Naive thymus-derived CD4-positive, alpha-beta T cell (primary cell): ENCODE measurements around the gene TAF1C. TPM values are rescaled to one million over a fixed set of nuclear protein-coding genes. Genes with fewer than 3 reads are reported as not detected.
"Not testable (repeated sequence)": the region's sequence is repeated elsewhere in the genome, so short reads cannot be mapped to it uniquely, and the experiment has no call there.

ENCODE experiments used
- ATAC-seq: fragments of 150-1000 bp; cut with Tn5 transposase; 2 replicates; pipeline ENCODE4 v1.10.0; 2021; ENCODE audit warnings: mild to moderate bottlenecking, moderate library complexity
- CTCF ChIA-PET: fragments of 350-600 bp; sonication (Branson Sonifier 250); formaldehyde crosslinking; loops from one replicate; lab custom pipeline; 2021; ENCODE audit warnings: antibody characterized with exemption; lab: Charles Lee
- POLR2A ChIA-PET: fragments of 350-600 bp; sonication (Branson Sonifier 250); formaldehyde crosslinking; loops from one replicate; lab custom pipeline; 2021; ENCODE audit warnings: antibody characterized with exemption, inconsistent platforms; lab: Charles Lee
- DNase-seq, 9 donors: peaks; one replicate each; pipeline versions ENCODE4 v3.0.0 to v3.0.0-alpha.2; 2020 to 2022; ENCODE audit warnings: mixed read lengths in 1 of 9
- H3K27ac ChIP-seq: one replicate; pipeline ENCODE4 v1.7.0; 2013; ENCODE audit warnings: mild to moderate bottlenecking, low read depth, low read length, moderate library complexity
- H3K27me3 ChIP-seq, 2 donors: one replicate each; pipeline ENCODE4 v1.7.0; 2013; ENCODE audit warnings: low read length in 2 of 2, mild to moderate bottlenecking in 2 of 2, moderate library complexity in 2 of 2; ENCODE audit not compliant: control insufficient read depth in 2 of 2, insufficient read depth in 2 of 2
- H3K36me3 ChIP-seq, 3 experiments: 1 replicate in 2 of 3; 2 replicates in 1 of 3; pipeline ENCODE4 v1.7.0; 2013; ENCODE audit warnings: low read length in 3 of 3, mild to moderate bottlenecking in 3 of 3, moderate library complexity in 1 of 3; ENCODE audit not compliant: insufficient read depth in 3 of 3, control insufficient read depth in 2 of 3
- H3K4me1 ChIP-seq, 2 donors: one replicate each; pipeline ENCODE4 v1.7.0; 2013; ENCODE audit warnings: low read length in 2 of 2, mild to moderate bottlenecking in 2 of 2, moderate library complexity in 1 of 2; ENCODE audit not compliant: control insufficient read depth in 2 of 2, insufficient read depth in 2 of 2
- H3K4me3 ChIP-seq: 2 replicates; pipeline ENCODE4 v1.7.0; 2013; ENCODE audit warnings: mild to moderate bottlenecking, low read length
- H3K9me3 ChIP-seq, 3 experiments: 1 replicate in 2 of 3; 2 replicates in 1 of 3; pipeline ENCODE4 v1.7.0; 2013; ENCODE audit warnings: low read length in 3 of 3; ENCODE audit not compliant: control insufficient read depth in 2 of 3
- H3K27ac Mint-ChIP-seq, 9 donors: one replicate each; pipeline ENCODE4 v1.8.0; 2020 to 2022; ENCODE audit warnings: mixed read lengths in 9 of 9, mild to moderate bottlenecking in 8 of 9, moderate library complexity in 5 of 9, inconsistent platforms in 2 of 9
- H3K27me3 Mint-ChIP-seq, 5 donors: one replicate each; pipeline ENCODE4 v1.8.0; 2021 to 2022; ENCODE audit warnings: mixed read lengths in 5 of 5, mild to moderate bottlenecking in 1 of 5
- H3K36me3 Mint-ChIP-seq, 5 donors: one replicate each; pipeline ENCODE4 v1.8.0; 2020 to 2022; ENCODE audit warnings: mixed read lengths in 5 of 5, mild to moderate bottlenecking in 3 of 5, inconsistent platforms in 1 of 5
- H3K4me1 Mint-ChIP-seq, 7 donors: one replicate each; pipeline ENCODE4 v1.8.0; 2020 to 2022; ENCODE audit warnings: mixed read lengths in 7 of 7, mild to moderate bottlenecking in 3 of 7, inconsistent platforms in 1 of 7
- H3K4me3 Mint-ChIP-seq, 10 donors: one replicate each; pipeline ENCODE4 v1.8.0; 2020 to 2022; ENCODE audit warnings: mild to moderate bottlenecking in 10 of 10, mixed read lengths in 10 of 10, moderate library complexity in 6 of 10, inconsistent platforms in 2 of 10
- H3K9me3 Mint-ChIP-seq, 11 donors: one replicate each; pipeline ENCODE4 v1.8.0; 2020 to 2022; ENCODE audit warnings: mixed read lengths in 11 of 11, mild to moderate bottlenecking in 4 of 11, inconsistent platforms in 1 of 11, moderate library complexity in 1 of 11
- intact Hi-C, 2 donors: fragments of 100-400 bp; cut with micrococcal nuclease; formaldehyde crosslinking; loops; one replicate each; pipeline ENCODE4 v1.15.1; 2023
- polyA plus RNA-seq, 2 donors: library from polyadenylated mRNA; unstranded; fragments of 300-500 nt; fragmentation: Illumina TruSeq; gene quantifications; one replicate each; pipeline ENCODE4 v1.2.3, GENCODE V29; 2021
- total RNA-seq, 6 experiments: library from RNA in 5 of 6; stranded (reverse) in 5 of 6; gene quantifications; 1 replicate in 5 of 6; 2 replicates in 1 of 6; pipeline ENCODE4 v1.2.3 and lab custom pipeline; 2021 to 2026

Gene TAF1C
- total and polyA plus RNA-seq, 7 experiments from 2014 or later, result 8.0 to 127 (median 84.8) TPM

- H3K27me3 Mint-ChIP-seq, H3K27me3 ChIP-seq, ATAC-seq, DNase-seq, H3K9me3 Mint-ChIP-seq, H3K36me3 ChIP-seq, H3K36me3 Mint-ChIP-seq, H3K4me1 Mint-ChIP-seq, POLR2A ChIA-PET, H3K9me3 ChIP-seq, H3K4me3 ChIP-seq, H3K4me3 Mint-ChIP-seq, H3K27ac Mint-ChIP-seq, H3K27ac ChIP-seq, CTCF ChIA-PET, intact Hi-C loops, H3K4me1 ChIP-seq: not testable (repeated sequence)
Measured at GRCh38 chr16:84204551-84204950, 17.7 kb upstream of the TAF1C start.

- Mint-ChIP-seq H3K27me3 (peaks cover 0 to 4% (median 0%) of the 10 kb centered on the region in 5 donors), H3K27ac (no peak overlapping the region), H3K36me3 (no peaks in the 10 kb centered on the region), H3K4me3 (no peak overlapping the region), H3K9me3 (no peaks in the 10 kb centered on the region), H3K4me1 (peaks cover 0 to 3% (median 0%) of the 10 kb centered on the region in 7 donors)
- no peak for DNase-seq
- intact Hi-C loops, result no loop called here
- ChIA-PET POLR2A (no interaction called here), CTCF (no interaction called here)
- H3K4me1 ChIP-seq, result no peaks in the 10 kb centered on the region
- no peak overlapping the region for H3K27ac ChIP-seq
- no peaks in the 10 kb centered on the region for H3K9me3 ChIP-seq
- no peaks in the 10 kb centered on the region for H3K27me3 ChIP-seq
- no peaks in the 10 kb centered on the region for H3K36me3 ChIP-seq
- H3K4me3 ChIP-seq, result no peak overlapping the region
- ATAC-seq, result peak; percentile 91
Measured at GRCh38 chr16:84199861-84200260, 13.0 kb upstream of the TAF1C start.

GRCh38 chr16:84199097-84199496 lies 12.2 kb upstream of the TAF1C start:
- H3K27ac ChIP-seq, result no peak overlapping the region
- ChIA-PET CTCF (no interaction called here), POLR2A (no interaction called here)
- H3K36me3 ChIP-seq, result no peaks in the 10 kb centered on the region
- Mint-ChIP-seq H3K9me3 (no peaks in the 10 kb centered on the region), H3K36me3 (no peaks in the 10 kb centered on the region), H3K4me3 (no peak overlapping the region), H3K4me1 (peaks cover 5 to 7% (median 6%) of the 10 kb centered on the region in 7 donors), H3K27ac (no peak overlapping the region), H3K27me3 (peaks cover 0 to 4% (median 0%) of the 10 kb centered on the region in 5 donors)
- no peak overlapping the region for H3K4me3 ChIP-seq
- no peaks in the 10 kb centered on the region for H3K27me3 ChIP-seq
- ATAC-seq (no peak), DNase-seq (no peak)
- intact Hi-C loops, result no loop called here
- no peaks in the 10 kb centered on the region for H3K9me3 ChIP-seq
- peaks cover 0 to 7% of the 10 kb centered on the region in 2 donors for H3K4me1 ChIP-seq

GRCh38 chr16:84198401-84198800 lies 11.5 kb upstream of the TAF1C start:
- no peaks in the 10 kb centered on the region for H3K9me3 ChIP-seq
- POLR2A ChIA-PET, result no interaction called here
- Mint-ChIP-seq H3K36me3 (no peaks in the 10 kb centered on the region), H3K4me1 (peaks cover 12 to 14% (median 13%) of the 10 kb centered on the region in 7 donors), H3K4me3 (no peak overlapping the region), H3K27me3 (peaks cover 0 to 4% (median 0%) of the 10 kb centered on the region in 5 donors), H3K27ac (no peak overlapping the region), H3K9me3 (no peaks in the 10 kb centered on the region)
- H3K4me1 ChIP-seq, result peaks cover 0 to 14% of the 10 kb centered on the region in 2 donors
- CTCF ChIA-PET, result no interaction called here
- intact Hi-C loops, result no loop called here
- no peak overlapping the region for H3K27ac ChIP-seq
- H3K36me3 ChIP-seq, result no peaks in the 10 kb centered on the region
- ATAC-seq, result no peak
- no peak for DNase-seq
- H3K27me3 ChIP-seq, result no peaks in the 10 kb centered on the region
- no peak overlapping the region for H3K4me3 ChIP-seq

GRCh38 chr16:84197466-84198128 lies 10.7 kb upstream of the TAF1C start:
- ChIA-PET POLR2A (no interaction called here), CTCF (no interaction called here)
- H3K4me3 ChIP-seq, result no peak overlapping the region
- intact Hi-C loops, result no loop called here
- Mint-ChIP-seq H3K27ac (no peak overlapping the region), H3K4me3 (no peak overlapping the region), H3K4me1 (peaks cover 18 to 20% (median 20%) of the 10 kb centered on the region in 7 donors), H3K9me3 (no peaks in the 10 kb centered on the region), H3K27me3 (peaks cover 0 to 4% (median 0%) of the 10 kb centered on the region in 5 donors), H3K36me3 (no peaks in the 10 kb centered on the region)
- ATAC-seq (no peak), DNase-seq (no peak)
- H3K4me1 ChIP-seq, result peaks cover 0 to 18% of the 10 kb centered on the region in 2 donors
- no peaks in the 10 kb centered on the region for H3K36me3 ChIP-seq
- no peak overlapping the region for H3K27ac ChIP-seq
- no peaks in the 10 kb centered on the region for H3K9me3 ChIP-seq
- no peaks in the 10 kb centered on the region for H3K27me3 ChIP-seq

GRCh38 chr16:84196727-84197394 lies 10.0 kb upstream of the TAF1C start:
- Histone ChIP-seq H3K27me3 (no peaks in the 10 kb centered on the region), H3K9me3 (no peaks in the 10 kb centered on the region), H3K4me1 (peaks cover 0 to 18% of the 10 kb centered on the region in 2 donors), H3K27ac (no peak overlapping the region), H3K36me3 (no peaks in the 10 kb centered on the region), H3K4me3 (no peak overlapping the region)
- Mint-ChIP-seq H3K4me3 (no peak overlapping the region), H3K27me3 (peaks cover 0 to 4% (median 0%) of the 10 kb centered on the region in 5 donors), H3K4me1 (peaks cover 18 to 20% (median 20%) of the 10 kb centered on the region in 7 donors), H3K9me3 (no peaks in the 10 kb centered on the region), H3K36me3 (no peaks in the 10 kb centered on the region), H3K27ac (peak overlapping the region in 1 of 9 donors; percentile 36)
- POLR2A ChIA-PET, result no interaction called here
- ATAC-seq (no peak), DNase-seq (no peak)
- intact Hi-C loops, result no loop called here
- CTCF ChIA-PET, result no interaction called here

- H3K27me3 Mint-ChIP-seq, result peaks cover 0 to 4% (median 0%) of the 10 kb centered on the region in 5 donors
- no peak overlapping the region for H3K27ac ChIP-seq
- no peak overlapping the region for H3K4me3 ChIP-seq
- intact Hi-C loops, result no loop called here
- ATAC-seq (no peak), DNase-seq (no peak)
- H3K9me3 ChIP-seq, result no peaks in the 10 kb centered on the region
- no peaks in the 10 kb centered on the region for H3K36me3 ChIP-seq
- no peak overlapping the region for H3K4me3 Mint-ChIP-seq
- ChIA-PET CTCF (no interaction called here), POLR2A (no interaction called here)
- H3K9me3 Mint-ChIP-seq, result no peaks in the 10 kb centered on the region
- H3K27ac Mint-ChIP-seq, result no peak overlapping the region
- H3K36me3 Mint-ChIP-seq, result no peaks in the 10 kb centered on the region
- H3K27me3 ChIP-seq, result no peaks in the 10 kb centered on the region
- peaks cover 18 to 20% (median 20%) of the 10 kb centered on the region in 7 donors for H3K4me1 Mint-ChIP-seq
- H3K4me1 ChIP-seq, result peaks cover 0 to 18% of the 10 kb centered on the region in 2 donors
Measured at GRCh38 chr16:84196101-84196500, 9.2 kb upstream of the TAF1C start.
